ENCODE data around the gene PTPRT.

DNA sequence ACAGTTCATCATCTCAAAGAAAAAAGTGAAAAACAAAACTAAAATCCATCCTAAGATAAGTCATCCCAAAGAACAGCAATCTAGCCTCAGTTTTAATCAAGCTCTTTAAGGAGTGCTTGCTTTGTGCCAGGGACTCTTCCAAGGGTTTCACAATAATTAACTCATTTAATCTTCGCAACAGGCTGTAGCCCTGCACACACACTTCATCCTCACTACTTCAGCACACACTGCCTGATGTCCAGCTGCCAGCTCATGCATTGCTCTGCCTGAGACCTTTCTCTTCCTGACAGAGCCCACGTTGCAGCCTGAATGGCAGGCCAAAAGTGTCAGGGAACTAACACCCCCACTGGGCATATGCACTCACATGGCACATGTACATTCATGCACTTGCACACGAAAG lies 21.2 kb upstream of the PTPRT start:
- no peak for TF ChIP-seq CTCF (conservative IDR thresholded peaks at IDR 0.05; ENCODE audit: low read depth, low read length)
- no peak for TF ChIP-seq EZH2 (IDR thresholded peaks at IDR 0.05; ENCODE audit: borderline replicate concordance, low read depth, low read length, poor library complexity, severe bottlenecking)
